ENCODE measurements around the gene SH3BP2. TPM values are rescaled to one million over a fixed set of nuclear protein-coding genes. Genes with fewer than 3 reads are reported as not detected.

Gene SH3BP2
- polyA plus RNA-seq, 4 donors, result 30.8 to 37.9 (median 34.7) TPM

GRCh38 chr4:2830632-2831610 is 38.0 kb downstream of the SH3BP2 start:
- no peak for DNase-seq (ENCODE audit: low read depth in 4 of 4, low spot score in 3 of 4)

- no peak for DNase-seq (ENCODE audit: low read depth in 4 of 4, low spot score in 3 of 4)
Measured at GRCh38 chr4:2831611-2832308, 38.9 kb downstream of the SH3BP2 start.

- DNase-seq (ENCODE audit: low read depth in 4 of 4, low spot score in 3 of 4), result no peak
Measured at GRCh38 chr4:2832309-2832980, 39.6 kb downstream of the SH3BP2 start.

GRCh38 chr4:2832981-2833670 is 40.2 kb downstream of the SH3BP2 start:
- no peak for DNase-seq (ENCODE audit: low read depth in 4 of 4, low spot score in 3 of 4)

GRCh38 chr4:2833671-2834000 is 40.8 kb downstream of the SH3BP2 start:
- DNase-seq (ENCODE audit: low read depth in 4 of 4, low spot score in 3 of 4), result no peak

GRCh38 chr4:2834001-2834921 is 41.4 kb downstream of the SH3BP2 start:
- DNase-seq (ENCODE audit: low read depth in 4 of 4, low spot score in 3 of 4), result no peak

GRCh38 chr4:2835978-2836377 is 43.1 kb downstream of the SH3BP2 start:
- no peak for DNase-seq (ENCODE audit: low read depth in 4 of 4, low spot score in 3 of 4)

- no peak for DNase-seq (ENCODE audit: low read depth in 4 of 4, low spot score in 3 of 4)
Measured at GRCh38 chr4:2836391-2836859, 43.5 kb downstream of the SH3BP2 start.

- DNase-seq (ENCODE audit: low read depth in 4 of 4, low spot score in 3 of 4), result no peak
Measured at GRCh38 chr4:2837110-2837903, 44.4 kb downstream of the SH3BP2 start.

GRCh38 chr4:2837904-2838496 is 45.1 kb downstream of the SH3BP2 start:
- DNase-seq (ENCODE audit: low read depth in 4 of 4, low spot score in 3 of 4), result no peak

- DNase-seq (ENCODE audit: low read depth in 4 of 4, low spot score in 3 of 4), result no peak
Measured at GRCh38 chr4:2839060-2839459, 46.2 kb downstream of the SH3BP2 start.

- no peak for DNase-seq (ENCODE audit: low read depth in 4 of 4, low spot score in 3 of 4)
Measured at GRCh38 chr4:2842687-2843262, 49.9 kb downstream of the SH3BP2 start.

GRCh38 chr4:2843263-2843940 is 50.5 kb downstream of the SH3BP2 start, which contains the start of gene ADD1:
Gene ADD1 (plus strand): TSS chr4:2843844. CDS start chr4:2875916, 32,072 bp downstream.
- DNase-seq (ENCODE audit: low read depth in 4 of 4, low spot score in 3 of 4), result peak; percentile 87 to 100 (median 88)

GRCh38 chr4:2843941-2844584 is 51.2 kb downstream of the SH3BP2 start:
- no peak for DNase-seq (ENCODE audit: low read depth in 4 of 4, low spot score in 3 of 4)

GRCh38 chr4:2846172-2846571 is 53.3 kb downstream of the SH3BP2 start:
- DNase-seq (ENCODE audit: low read depth in 4 of 4, low spot score in 3 of 4), result no peak

GRCh38 chr4:2847302-2847871 is 54.5 kb downstream of the SH3BP2 start:
- no peak for DNase-seq (ENCODE audit: low read depth in 4 of 4, low spot score in 3 of 4)

Measured in right renal pelvis (tissue), 4 donors.